ENCODE data around the gene ZNF217. TPM values are rescaled to one million over a fixed set of nuclear protein-coding genes. Genes with fewer than 3 reads are reported as not detected.
"Not testable (repeated sequence)": the region's sequence is repeated elsewhere in the genome, so short reads cannot be mapped to it uniquely, and the experiment has no call there.

Gene ZNF217
- total RNA-seq, 1 donor from 2014 or later, result 17.2 TPM

DNA sequence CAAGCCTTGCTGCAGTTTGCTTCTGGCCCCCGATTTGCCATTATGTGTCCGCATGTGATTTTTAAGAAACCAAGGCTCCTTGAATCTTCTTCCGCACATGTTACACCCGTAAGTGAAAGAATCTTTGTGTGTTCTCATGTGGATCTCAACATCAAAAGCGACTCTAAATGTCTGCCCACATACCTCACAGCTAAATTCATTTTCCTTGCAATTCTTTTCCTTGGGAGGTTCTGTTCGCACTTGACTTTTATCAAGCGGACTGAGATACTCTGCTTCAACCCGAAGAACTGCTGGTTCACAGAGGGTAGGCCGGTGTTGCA is 11.4 kb downstream of the ZNF217 start:
- DNase-seq, result no peak

DNA sequence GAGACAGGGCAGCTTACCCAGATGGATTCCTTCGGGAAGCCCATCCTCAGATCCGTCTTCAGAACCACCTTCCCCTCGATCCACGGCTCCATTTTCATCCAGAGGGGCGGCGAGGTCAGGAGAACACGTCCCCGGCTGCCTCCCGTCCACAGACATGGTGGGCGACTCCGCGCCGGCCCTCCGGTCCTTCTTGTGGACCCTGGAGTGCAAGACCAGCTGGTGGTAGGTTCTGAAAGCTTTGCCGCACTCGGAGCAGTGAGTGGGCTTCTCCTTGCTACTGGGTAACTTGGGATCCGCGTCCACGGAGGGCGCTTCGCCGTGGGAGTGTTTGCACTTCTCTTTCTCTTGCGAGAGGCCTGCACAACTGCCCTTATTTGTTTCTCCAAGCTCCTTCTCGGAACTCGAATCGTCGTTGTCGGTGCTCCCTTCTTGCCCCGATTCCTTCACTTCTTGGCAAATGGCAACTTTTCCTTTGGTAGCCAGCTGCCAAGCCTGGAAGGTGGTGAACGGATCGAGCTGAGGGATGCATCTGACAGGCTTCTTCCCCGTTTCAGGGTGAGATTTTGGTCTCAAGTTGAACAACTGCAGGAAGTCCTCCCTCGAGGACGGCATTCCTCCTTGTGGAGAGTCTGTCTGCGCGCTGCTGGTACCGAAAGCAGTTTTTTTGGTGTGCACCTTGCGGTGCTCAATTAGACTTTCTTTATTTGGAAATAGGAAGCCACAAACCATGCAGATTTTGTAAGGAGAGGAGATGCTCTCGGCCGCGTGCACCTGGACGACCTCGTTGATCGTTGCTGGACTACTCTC is 12.0 kb downstream of the ZNF217 start:
- DNase-seq, result no peak

DNA sequence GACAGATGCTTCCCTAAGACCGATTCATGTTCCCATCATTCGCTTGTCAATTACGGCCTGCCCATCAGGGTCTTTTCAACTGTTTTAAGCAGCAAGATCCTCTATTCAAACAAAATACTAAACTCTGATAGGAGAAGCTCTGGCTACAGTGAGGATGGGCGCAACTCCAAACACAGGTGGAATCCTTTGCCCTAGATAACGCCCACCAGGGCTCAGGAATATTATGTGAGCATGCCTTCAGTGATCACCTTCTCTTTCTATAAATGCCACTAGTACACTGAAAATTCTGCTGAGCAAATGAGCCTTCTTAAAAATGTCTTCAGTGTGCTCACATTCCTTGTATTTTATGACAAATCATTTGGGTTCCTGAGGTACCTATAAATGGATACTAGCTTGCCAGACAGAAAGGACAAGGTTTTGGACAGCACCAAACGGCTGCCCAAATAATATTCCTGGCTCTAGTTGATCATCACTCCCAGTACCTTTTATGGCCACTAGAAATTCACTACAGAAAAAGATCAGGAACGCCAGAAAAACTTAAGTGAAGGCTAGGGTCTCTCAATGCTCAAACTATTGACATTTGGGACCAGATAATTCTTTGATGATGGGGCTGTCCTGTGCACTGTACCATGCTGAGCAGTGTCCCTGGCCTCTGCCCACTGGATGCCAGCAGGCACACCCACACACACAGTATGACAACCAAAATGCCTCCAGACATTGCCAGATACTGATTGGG is 13.1 kb downstream of the ZNF217 start:
- no peak for DNase-seq

DNA sequence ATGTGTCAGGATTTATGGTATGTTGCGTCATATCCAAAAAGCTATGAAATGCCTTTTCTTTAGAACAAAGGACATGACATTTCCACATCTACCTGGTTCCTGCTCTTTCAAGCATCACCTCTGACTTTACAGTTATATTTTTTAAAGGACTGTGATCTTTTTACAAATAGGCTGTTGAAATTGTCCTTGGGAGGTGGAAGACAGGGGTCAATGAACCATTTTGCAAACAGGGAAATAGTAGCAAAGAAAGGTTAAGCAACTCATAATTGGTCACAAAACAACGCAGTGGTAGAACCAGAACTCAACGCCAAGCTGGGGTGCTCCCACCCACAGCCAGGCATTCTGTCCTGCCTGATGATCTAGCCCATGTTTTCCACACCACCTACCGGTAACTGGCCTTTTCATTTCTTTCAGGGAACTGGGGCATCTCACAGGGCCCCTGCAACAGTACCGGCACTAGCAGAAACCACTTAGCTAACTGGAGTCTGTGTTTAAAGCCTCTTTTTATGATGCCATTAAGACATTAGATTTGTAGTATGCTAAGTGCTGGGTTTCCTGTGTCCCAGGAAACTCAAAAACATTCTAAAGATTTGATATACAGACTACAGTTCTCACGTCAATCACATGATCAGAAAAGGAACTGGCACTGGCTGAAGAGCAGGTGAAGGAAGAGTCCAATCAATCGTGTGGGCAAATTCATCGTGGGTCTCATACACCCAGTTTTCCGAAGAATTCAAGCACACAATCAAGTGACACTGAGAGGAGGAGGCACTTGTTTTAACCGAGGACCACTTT is 13.9 kb downstream of the ZNF217 start:
- no peak for DNase-seq

DNA sequence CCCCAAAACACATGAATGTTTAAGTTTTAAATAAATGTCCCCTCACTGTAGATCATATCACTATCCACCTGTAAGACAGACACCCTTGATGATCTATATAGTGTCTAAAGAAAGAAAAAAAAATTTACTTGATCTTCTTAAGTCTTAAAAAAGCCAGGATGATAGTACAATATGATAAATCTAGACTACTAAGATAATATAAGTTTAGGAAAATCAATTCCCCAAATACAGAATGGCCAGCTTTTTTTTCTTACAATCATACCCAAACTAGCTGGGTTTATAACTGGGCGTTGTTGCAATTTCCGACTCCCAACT is 14.4 kb downstream of the ZNF217 start:
- DNase-seq, result no peak

DNA sequence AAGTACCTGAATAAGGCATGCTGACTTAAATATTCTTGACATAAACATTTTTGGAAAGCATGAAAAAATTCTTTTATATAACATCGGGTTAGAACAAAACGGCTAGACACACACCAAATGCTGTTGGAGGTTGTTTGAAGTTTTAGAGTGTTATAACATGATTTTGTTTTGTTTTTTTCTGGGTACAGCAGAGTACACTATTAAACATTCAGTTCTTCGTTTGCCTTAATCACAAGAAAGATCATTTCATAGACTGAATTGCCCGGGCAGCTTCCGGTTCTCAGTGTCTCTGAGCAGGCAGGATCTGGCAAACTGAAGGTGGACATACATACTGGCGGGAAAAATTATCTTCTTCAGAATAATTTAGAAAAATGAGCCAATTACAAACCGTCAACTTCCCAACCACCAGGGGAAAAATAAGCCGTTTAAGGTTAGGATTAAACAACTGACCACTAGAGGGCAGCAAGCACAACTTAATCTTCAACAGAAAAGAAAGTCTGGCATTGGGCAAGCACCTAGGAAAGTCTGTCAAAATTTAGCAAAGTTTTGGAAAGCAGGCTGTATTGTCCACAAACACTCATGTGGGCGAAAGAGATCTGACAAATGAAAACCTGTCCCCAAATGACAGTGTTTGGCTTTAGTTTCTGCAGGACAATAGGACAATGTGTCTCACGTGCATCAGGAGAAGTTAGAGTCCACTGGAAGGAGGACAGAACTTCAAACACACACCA is 15.0 kb downstream of the ZNF217 start:
- peak; percentile 96 for DNase-seq

DNA sequence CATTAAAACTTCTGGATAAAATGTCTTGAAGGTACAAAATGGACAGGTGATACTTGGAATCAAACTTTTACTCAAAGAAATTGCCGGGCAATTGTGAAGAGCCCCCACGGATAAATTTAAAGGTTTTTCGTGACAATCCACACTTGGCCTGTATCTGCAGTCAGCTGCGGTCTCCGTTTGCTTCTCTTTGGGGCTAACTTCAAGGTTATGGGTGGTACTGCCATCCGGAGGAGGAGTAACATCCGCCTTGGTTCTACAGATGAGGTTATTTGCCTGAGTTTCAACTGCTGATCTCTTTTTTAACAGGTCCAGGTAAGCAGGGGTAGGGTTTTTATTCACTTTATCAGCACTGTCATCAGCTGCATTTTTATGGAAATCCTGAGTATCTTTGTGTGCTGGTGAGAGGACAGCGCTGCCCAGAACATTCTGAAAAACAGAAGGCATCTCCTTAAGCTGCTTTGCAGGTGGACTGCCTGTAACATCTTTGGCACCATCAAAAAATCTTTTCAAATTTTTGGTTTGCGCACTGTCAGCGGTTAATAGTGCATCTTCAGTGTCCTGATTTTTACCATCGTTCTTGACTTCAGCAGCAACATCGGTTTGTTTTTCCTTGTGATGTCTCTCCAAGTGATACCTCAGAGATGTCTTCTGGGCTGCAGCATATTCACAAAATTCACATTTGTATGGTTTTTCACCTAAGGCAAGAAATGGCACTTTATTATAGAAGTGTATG is 16.9 kb downstream of the ZNF217 start:
- DNase-seq, result no peak

DNA sequence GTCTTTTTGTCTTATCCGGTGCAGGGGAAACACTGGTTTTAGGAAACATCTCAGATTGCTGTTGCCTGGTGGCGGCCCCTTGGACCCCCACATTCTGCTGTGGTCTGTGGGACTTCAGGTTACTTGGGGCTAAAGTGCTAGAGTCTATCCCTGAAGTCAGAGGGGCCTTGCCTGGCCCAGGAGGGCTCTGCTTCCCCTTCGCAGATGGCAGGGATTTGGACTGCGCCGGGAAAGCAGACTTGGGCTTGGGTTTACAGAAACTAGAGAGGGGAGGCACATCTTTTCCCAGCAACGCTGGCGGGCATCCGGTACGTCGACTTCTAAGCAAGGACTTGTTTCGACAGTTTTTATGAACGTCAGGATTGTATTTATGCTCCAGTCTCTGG is 17.5 kb downstream of the ZNF217 start:
- no peak for DNase-seq

DNA sequence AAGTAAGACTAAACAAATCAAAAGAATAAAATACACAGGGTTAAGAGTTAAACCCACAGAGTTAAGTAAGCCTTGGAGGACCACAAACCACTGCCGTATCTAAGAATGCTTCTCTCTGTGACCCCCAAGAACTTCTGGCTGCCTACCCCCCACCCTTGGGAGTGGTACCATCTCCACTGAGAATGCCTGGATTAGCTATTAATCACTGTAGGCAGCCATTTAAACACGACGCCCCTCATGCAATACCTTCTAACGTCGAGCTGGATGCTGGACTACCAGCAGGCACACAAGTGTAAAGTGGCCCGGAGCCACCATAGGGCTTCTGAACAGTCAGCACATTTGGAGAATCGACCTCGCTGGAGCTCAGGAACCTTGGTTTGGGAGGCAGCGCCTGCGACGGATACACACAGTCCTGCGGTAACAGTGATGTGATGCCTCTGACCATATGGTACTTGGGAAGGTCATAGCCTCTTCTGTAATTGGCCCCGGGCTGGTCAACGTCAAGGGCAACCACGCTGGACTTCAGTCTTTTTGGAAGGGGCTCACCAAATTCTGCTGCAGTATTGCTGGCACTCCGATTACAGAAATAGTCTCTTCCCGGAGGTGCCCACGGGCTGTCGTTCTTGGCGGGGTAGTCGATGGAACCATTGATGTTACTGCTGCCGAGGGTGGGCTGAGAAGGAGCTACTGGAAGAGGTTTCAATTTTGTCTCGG is 18.0 kb downstream of the ZNF217 start:
- DNase-seq, result no peak

DNA sequence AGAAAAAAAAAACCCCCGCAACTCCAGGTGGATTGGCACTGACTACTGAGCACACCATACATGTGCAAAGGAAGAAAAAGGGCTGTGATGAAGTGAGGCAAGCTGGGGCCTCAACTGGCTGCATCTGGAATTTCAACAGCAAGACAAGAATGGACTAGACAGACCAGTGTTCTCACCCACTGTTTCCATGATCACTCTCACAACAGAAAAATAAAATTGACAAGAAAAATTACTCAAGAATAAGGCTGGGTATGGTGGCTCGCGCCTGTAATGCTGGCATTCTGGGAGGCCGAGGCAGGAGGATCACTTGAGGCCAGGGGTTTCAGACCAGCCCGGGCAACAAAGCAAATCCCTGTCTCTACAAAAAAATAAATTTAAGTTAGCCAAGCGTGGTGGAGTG is 18.8 kb downstream of the ZNF217 start:
- no peak for DNase-seq

DNA sequence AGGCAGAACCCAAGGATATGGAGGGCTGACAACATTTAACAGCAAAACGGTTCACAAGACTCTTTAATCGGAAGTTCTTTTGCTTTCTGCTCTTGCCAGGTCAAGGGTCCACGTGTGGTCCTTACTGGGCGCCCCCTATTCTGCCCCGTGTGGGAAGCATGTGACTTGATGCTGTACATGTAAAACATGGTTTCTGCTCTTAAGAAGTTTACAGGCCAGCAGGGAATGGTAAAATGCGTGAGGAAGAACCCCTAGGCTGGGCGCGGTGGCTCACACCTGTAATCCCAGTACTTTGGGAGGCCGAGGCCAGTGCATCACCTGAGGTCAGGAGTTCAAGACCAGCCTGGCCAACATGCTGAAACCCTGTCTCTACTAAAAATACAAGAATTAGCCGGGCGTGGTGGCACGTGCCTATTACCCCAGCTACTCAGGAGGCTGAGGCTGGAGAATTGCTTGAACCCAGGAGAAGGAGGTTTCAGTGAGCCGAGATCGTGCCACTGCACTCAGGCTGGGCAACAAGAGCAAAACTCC is 19.3 kb downstream of the ZNF217 start:
- no peak for DNase-seq

DNA sequence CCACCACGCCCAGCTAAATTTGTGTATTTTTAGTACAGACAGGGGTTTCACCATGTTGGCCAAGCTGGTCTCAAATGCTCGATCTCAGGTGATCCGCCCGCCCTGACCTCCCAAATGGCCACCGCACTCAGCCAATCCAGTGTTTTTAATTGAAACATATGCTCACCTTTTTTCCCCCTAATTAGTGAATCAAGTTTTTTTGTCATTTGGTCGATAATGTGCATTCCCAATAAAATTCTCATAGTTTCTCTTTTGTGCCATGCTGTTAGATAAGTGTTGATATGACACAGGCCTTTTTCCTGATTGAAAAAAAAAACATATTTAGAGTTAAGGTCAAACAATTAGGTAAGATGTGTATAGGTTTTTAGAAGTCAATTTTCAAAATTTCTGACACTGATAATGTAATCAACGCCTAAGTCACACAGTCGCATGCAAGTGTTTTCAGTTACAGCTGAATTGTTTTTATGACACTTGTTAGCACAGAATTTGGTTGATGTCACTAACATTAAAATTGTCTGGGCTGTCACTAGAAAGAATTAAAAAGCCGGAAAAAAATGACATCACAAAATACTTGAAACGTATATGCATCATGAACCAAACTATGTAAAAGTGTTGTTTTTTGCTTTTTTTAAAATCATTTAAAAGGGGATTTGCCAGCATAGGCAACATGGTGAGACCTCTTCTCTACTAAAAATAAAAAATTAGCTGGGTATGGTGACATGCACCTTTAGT is 21.9 kb downstream of the ZNF217 start:
- no peak for DNase-seq

DNA sequence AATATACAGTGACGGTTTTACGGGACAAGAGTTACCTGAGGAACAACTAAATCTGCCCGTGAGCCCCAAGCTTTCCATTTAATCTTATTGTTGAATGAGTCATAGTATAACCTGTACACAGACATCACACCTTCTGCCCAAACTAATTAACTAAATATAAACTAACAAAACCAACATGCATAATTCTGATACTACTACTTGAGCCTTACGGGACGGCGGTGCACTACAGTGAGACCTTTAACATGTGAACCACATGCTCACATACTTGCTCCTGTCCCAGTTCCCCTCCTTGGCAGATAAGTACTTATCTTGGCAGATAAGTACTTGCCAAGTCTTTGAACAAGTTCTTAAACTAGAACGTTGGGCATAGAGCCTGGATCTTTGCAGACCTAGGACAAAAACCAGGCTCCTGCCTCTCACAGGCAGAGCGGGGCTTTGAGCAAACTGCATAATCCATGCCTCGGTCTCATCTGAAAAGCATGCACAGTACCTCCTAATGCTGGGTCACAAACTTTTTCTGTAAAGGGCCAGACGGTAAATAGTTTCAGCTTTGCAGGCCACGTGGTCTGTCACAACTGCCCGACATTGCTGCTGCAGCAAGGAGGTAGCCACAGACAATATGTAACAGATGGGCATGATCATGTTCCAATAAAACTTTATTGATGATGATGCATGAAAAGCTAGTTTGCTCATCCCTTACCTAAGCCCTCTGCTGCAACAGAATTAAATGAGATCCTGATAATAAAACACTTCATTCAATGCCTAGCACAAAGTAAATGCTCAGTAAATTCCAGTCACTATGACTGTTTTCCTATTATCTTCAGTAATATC is 23.0 kb downstream of the ZNF217 start:
- DNase-seq, result no peak

DNA sequence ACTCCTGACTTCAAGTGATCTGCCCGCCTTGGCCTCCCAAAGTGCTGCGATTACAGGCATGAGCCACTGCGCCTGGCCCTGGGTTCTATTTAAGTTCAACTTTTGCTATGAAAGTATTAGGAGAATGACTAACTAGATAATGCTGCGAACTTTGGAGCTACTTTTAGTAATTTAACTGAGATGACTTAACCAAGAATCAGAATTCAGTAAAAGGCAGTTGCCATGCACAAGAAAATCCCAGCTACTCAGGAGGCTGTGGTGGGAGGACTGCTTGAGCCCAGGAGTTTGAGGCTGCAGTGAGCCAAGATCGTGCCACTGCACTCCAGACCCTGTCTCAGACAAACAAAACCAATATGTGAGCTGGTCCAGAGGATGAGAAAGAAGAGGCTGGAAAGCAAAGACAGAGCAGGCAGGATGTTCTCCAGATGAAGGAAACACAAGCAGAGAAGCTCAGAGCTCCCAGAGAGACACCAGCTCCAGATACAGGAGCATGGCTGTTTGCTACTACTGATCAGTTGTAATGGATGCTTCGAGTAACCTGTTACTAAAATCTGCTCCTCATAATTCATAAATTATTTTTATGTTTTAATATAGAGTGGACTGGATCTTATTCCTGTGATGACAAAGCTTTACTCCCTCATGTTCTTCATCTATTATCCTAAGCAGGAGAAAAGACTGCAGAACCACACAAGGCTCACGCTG is 23.9 kb downstream of the ZNF217 start:
- DNase-seq, result no peak

DNA sequence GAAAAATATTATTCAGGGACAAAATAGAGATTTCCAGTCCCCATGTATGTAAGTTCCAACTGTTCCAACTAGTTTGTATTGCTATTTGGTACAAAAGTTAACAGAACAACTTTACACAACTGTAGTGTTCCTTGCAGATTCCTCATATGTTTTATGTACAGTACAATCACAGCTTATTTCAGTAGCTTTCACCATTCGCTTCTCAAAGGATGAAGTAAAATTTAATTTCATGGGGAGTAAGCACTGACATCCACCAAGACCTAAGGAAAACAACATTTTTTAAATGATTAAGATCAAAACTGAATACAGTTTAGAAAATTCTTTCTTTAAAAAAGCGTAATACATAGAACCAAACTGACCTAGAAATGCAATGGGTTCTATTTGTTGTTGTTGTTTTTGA is 24.6 kb downstream of the ZNF217 start:
- no peak for DNase-seq

DNA sequence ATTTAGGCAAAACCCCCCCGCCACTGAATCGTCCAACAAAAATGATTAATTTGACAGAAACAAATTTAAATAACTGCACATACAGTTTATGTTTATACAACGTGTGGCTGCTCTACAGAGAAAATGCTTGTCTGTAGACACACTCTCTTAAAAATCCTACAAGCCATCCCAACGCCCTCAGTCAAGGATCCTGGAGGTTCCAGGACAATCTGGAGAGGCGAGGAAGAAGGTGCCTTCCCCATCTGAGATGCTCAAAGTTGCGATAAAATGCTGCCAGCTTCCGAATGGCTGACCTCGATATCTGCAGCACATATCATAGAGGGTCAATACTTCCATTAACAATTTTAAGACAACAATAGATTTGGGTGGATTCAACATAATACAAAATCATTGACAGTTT is 25.3 kb downstream of the ZNF217 start:
- no peak for DNase-seq

DNA sequence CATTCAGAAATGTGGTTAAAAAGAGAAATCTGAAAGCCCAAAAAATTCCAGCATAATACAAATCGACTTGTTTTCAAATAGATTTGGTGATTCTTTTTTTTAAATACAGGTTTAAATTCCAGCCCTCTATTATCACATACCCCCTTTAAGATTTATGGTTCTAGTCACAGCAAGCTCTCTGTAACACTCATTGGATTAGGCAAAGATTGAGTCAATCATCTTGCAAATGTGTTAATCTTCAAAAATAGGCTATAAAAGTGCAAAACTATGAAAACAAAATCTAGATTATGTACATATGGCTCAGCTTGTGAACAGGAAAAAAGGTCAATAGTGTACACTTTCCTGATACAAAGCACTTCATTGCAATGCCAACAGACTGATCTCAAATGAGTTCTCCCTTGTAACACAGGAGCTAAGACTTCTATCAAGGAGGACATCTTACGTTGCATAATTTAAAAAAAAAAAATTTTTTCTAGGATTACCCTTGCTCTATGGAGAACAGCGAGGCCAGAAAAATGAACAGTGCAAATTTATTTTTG is 26.2 kb downstream of the ZNF217 start:
- DNase-seq, result no peak

DNA sequence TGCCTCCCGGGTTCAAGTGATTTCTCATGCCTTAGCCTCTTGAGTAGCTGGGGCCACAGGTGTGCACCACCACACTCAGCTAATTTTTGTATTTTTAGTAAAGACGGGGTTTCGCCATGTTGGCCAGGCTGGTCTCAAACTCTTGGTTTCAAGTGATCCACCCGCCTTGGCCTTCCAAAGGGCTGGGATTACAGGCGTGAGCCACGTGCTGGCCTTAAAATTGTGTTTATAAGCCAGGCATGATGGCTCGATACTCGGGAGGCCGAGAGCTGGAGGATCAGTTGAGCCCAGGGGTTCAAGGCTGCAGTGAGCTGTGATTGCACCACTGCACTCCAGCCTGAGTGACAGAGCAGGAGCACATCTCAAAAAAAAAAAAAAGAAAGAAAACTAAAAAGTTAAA is 27.0 kb downstream of the ZNF217 start:
- not testable (repeated sequence) for DNase-seq

Measured in tongue (tissue), 2 donors.